ENCODE measurements around the gene WDR90. TPM values are rescaled to one million over a fixed set of nuclear protein-coding genes. Genes with fewer than 3 reads are reported as not detected.

The WDR90 gene
- total RNA-seq, 2 donors from 2014 or later: 15.8 to 111 TPM

- no peak for TF ChIP-seq CTCF (IDR thresholded peaks at IDR 0.05)
- peak in 2 of 3 donors; percentile 12 to 16 for TF ChIP-seq POLR2A (IDR thresholded peaks at IDR 0.05)
- H3K4me1 ChIP-seq: peaks cover 66% of the 10 kb centered on the region
- H3K27me3 ChIP-seq: peaks cover 0 to 2% of the 10 kb centered on the region in 2 donors
- WGBS, 2 donors: 15 to 26% methylated on average over 3 to 12 of the region's 12 CpGs
- peak; percentile 17 for ATAC-seq
- DNase-seq: peak; percentile 74 to 83 (median 80)
- H3K9me3 ChIP-seq: no peaks in the 10 kb centered on the region
- H3K36me3 ChIP-seq (replicated peaks in 1 of 2; ENCODE audit: insufficient read depth in 1 of 2, low read depth in 2 of 2): no peaks in the 10 kb centered on the region
- intact Hi-C loops (cut with DNase I): no loop called here
- H3K4me3 ChIP-seq: no peak overlapping the region
- peak overlapping the region; percentile 16 to 73 (median 63) for H3K27ac ChIP-seq
Observed at GRCh38 chr16:716200-716568, 67.0 kb downstream of the WDR90 start.

GRCh38 chr16:716768-717325, 67.7 kb downstream of the WDR90 start:
- H3K4me3 ChIP-seq: no peak overlapping the region
- WGBS, 2 donors: 85% methylated on average over 29 of the region's 29 CpGs; no CpG with 5 or more reads in 1 of the 2 donors
- H3K27me3 ChIP-seq: no peaks in the 10 kb centered on the region
- H3K36me3 ChIP-seq (replicated peaks in 1 of 2; ENCODE audit: insufficient read depth in 1 of 2, low read depth in 2 of 2): no peaks in the 10 kb centered on the region
- H3K9me3 ChIP-seq: no peaks in the 10 kb centered on the region
- intact Hi-C loops (cut with DNase I): no loop called here
- TF ChIP-seq POLR2A (IDR thresholded peaks at IDR 0.05): no peak
- no peak for TF ChIP-seq CTCF (IDR thresholded peaks at IDR 0.05)
- ATAC-seq (no peak), DNase-seq (no peak)
- peak overlapping the region in 3 of 4 donors; percentile 58 to 73 (median 68) for H3K27ac ChIP-seq
- H3K4me1 ChIP-seq: peaks cover 67% of the 10 kb centered on the region

Other genes starting within 250 kb of the WDR90 start
- 10 to 100 TPM; 38.9 to 41.2 TPM for gene DECR2, start 247.5 kb upstream of the WDR90 start, total RNA-seq
- gene RAB11FIP3, start 223.7 kb upstream of the WDR90 start, total RNA-seq: 100 to 1,000 TPM in 1 of 2 donors, 10 to 100 TPM in 1; 50.1 to 122 TPM
- gene CAPN15, start 121.7 kb upstream of the WDR90 start, total RNA-seq: 100 to 1,000 TPM in 1 of 2 donors, 10 to 100 TPM in 1; 48.0 to 104 TPM
- gene PRR35, start 89.0 kb upstream of the WDR90 start, total RNA-seq: not detected
- gene NHLRC4, start 82.4 kb upstream of the WDR90 start, total RNA-seq: under 1 TPM in 1 of 2 donors, not detected in 1; 0.52 TPM
- gene PIGQ, start 79.4 kb upstream of the WDR90 start, total RNA-seq: 10 to 100 TPM; 76.5 to 83.1 TPM
- 10 to 100 TPM; 37.2 to 41.0 TPM for gene RAB40C, start 59.3 kb upstream of the WDR90 start, total RNA-seq
- gene WFIKKN1, start 18.4 kb upstream of the WDR90 start, total RNA-seq: 1 to 10 TPM; 3.9 to 5.6 TPM
- gene METTL26, start 13.1 kb upstream of the WDR90 start, total RNA-seq: 100 to 1,000 TPM in 1 of 2 donors, 10 to 100 TPM in 1; 76.8 to 115 TPM
- gene MCRIP2, start 7.5 kb upstream of the WDR90 start, total RNA-seq: 10 to 100 TPM; 41.2 to 47.5 TPM
- 10 to 100 TPM; 65.6 to 89.0 TPM for gene RHOT2, start 18.8 kb downstream of the WDR90 start, total RNA-seq
- gene RHBDL1, start 26.3 kb downstream of the WDR90 start, total RNA-seq: 1 to 10 TPM; 1.8 to 4.3 TPM
- gene STUB1, start 31.0 kb downstream of the WDR90 start, total RNA-seq: 100 to 1,000 TPM in 1 of 2 donors, 10 to 100 TPM in 1; 63.3 to 205 TPM
- gene JMJD8, start 35.0 kb downstream of the WDR90 start, total RNA-seq: 100 to 1,000 TPM in 1 of 2 donors, 10 to 100 TPM in 1; 49.5 to 128 TPM
- 10 to 100 TPM in 1 of 2 donors, 1 to 10 TPM in 1; 8.6 to 16.8 TPM for gene WDR24, start 41.0 kb downstream of the WDR90 start, total RNA-seq
- 1 to 10 TPM; 1.0 to 2.3 TPM for gene FBXL16, start 56.4 kb downstream of the WDR90 start, total RNA-seq
- 10 to 100 TPM; 36.6 to 71.9 TPM for gene METRN, start 65.8 kb downstream of the WDR90 start, total RNA-seq
- 100 to 1,000 TPM in 1 of 2 donors, 10 to 100 TPM in 1; 71.6 to 189 TPM for gene ANTKMT, start 71.8 kb downstream of the WDR90 start, total RNA-seq
- not detected for gene CCDC78, start 77.1 kb downstream of the WDR90 start, total RNA-seq
- gene HAGHL, start 77.7 kb downstream of the WDR90 start, total RNA-seq: 1 to 10 TPM in 1 of 2 donors, not detected in 1; 2.6 TPM
- gene CIAO3, start 91.6 kb downstream of the WDR90 start, total RNA-seq: 10 to 100 TPM; 25.4 to 26.4 TPM
- 1 to 10 TPM in 1 of 2 donors, not detected in 1; 2.1 TPM for gene MSLN, start 111.4 kb downstream of the WDR90 start, total RNA-seq
- 10 to 100 TPM; 19.7 to 31.3 TPM for gene RPUSD1, start 139.0 kb downstream of the WDR90 start, total RNA-seq
- 10 to 100 TPM in 1 of 2 donors, 1 to 10 TPM in 1; 7.5 to 14.5 TPM for gene CHTF18, start 139.3 kb downstream of the WDR90 start, total RNA-seq
- gene GNG13, start 151.4 kb downstream of the WDR90 start, total RNA-seq: not detected

Data from body of pancreas (tissue), 4 donors.